Measurements from ENCODE around the gene DCAF15. TPM values are rescaled to one million over a fixed set of nuclear protein-coding genes. Genes with fewer than 3 reads are reported as not detected.
A peak's percentile ranks its signal among the peaks of the same experiment; 100 is the strongest.

DCAF15 gene
- total RNA-seq, 4 donors from 2014 or later: 9.5 to 19.6 (median 11.6) TPM

- H3K27me3 ChIP-seq: no peaks in the 10 kb centered on the region
- H3K4me1 ChIP-seq: peaks cover 45 to 48% of the 10 kb centered on the region in 2 donors
- peak; percentile 91 to 92 for DNase-seq
- H3K27ac ChIP-seq: peak overlapping the region; percentile 71 to 100 (median 98)
- H3K36me3 ChIP-seq: no peaks in the 10 kb centered on the region
- intact Hi-C loops (cut with DNase I): no loop called here
- WGBS, 2 donors: 41 to 46% methylated on average over 10 to 13 of the region's 13 CpGs
- no peaks in the 10 kb centered on the region for H3K9me3 ChIP-seq
- TF ChIP-seq CTCF (IDR thresholded peaks at IDR 0.05) (no peak), POLR2A (IDR thresholded peaks at IDR 0.05) (no peak)
- H3K4me3 ChIP-seq (replicated peaks in 1 of 3): no peak overlapping the region
Observed at GRCh38 chr19:14002571-14003250, 50.4 kb downstream of the DCAF15 start.

- no peak for TF ChIP-seq CTCF (IDR thresholded peaks at IDR 0.05)
- peak in 1 of 2 donors; percentile 14 for TF ChIP-seq POLR2A (IDR thresholded peaks at IDR 0.05)
- Histone ChIP-seq H3K27ac (peak overlapping the region; percentile 71 to 100 (median 98)), H3K36me3 (no peaks in the 10 kb centered on the region), H3K27me3 (no peaks in the 10 kb centered on the region), H3K9me3 (no peaks in the 10 kb centered on the region), H3K4me1 (peaks cover 45 to 48% of the 10 kb centered on the region in 2 donors), H3K4me3 (replicated peaks in 1 of 3) (no peak overlapping the region)
- 30 to 31% methylated on average over 10 of the region's 10 CpGs for WGBS, 2 donors
- DNase-seq: no peak
- intact Hi-C loops (cut with DNase I): no loop called here
Observed at GRCh38 chr19:14003251-14004055, 51.1 kb downstream of the DCAF15 start.

GRCh38 chr19:14004619-14005348, 52.5 kb downstream of the DCAF15 start:
- WGBS, 2 donors: 62 to 72% methylated on average over 14 of the region's 14 CpGs
- Histone ChIP-seq H3K4me1 (peaks cover 45 to 48% of the 10 kb centered on the region in 2 donors), H3K4me3 (replicated peaks in 1 of 3) (no peak overlapping the region), H3K9me3 (no peaks in the 10 kb centered on the region), H3K27me3 (no peaks in the 10 kb centered on the region), H3K27ac (peak overlapping the region; percentile 98 to 100 (median 100)), H3K36me3 (no peaks in the 10 kb centered on the region)
- intact Hi-C loops (cut with DNase I): no loop called here
- TF ChIP-seq CTCF (IDR thresholded peaks at IDR 0.05) (no peak), POLR2A (IDR thresholded peaks at IDR 0.05) (no peak)
- peak in 1 of 2 donors; percentile 20 for DNase-seq

- TF ChIP-seq POLR2A (IDR thresholded peaks at IDR 0.05) (peak in 1 of 2 donors; percentile 49), CTCF (IDR thresholded peaks at IDR 0.05) (no peak)
- H3K9me3 ChIP-seq: no peaks in the 10 kb centered on the region
- WGBS, 2 donors: 41 to 45% methylated on average over 9 of the region's 50 CpGs
- peak overlapping the region; percentile 66 to 99 (median 73) for H3K4me3 ChIP-seq (replicated peaks in 1 of 3)
- intact Hi-C loops (cut with DNase I): no loop called here
- no peaks in the 10 kb centered on the region for H3K36me3 ChIP-seq
- peak; percentile 87 to 89 for DNase-seq
- H3K27ac ChIP-seq: peak overlapping the region; percentile 98 to 100 (median 100)
- no peaks in the 10 kb centered on the region for H3K27me3 ChIP-seq
- H3K4me1 ChIP-seq: peaks cover 45 to 47% of the 10 kb centered on the region in 2 donors
Observed at GRCh38 chr19:14005349-14006084, 53.2 kb downstream of the DCAF15 start.
